ENCODE data around the gene C1QTNF12. TPM values are rescaled to one million over a fixed set of nuclear protein-coding genes. Genes with fewer than 3 reads are reported as not detected.

C1QTNF12 gene
- total RNA-seq, 3 donors from 2014 or later: 21.5 to 54.0 (median 36.5) TPM

DNA sequence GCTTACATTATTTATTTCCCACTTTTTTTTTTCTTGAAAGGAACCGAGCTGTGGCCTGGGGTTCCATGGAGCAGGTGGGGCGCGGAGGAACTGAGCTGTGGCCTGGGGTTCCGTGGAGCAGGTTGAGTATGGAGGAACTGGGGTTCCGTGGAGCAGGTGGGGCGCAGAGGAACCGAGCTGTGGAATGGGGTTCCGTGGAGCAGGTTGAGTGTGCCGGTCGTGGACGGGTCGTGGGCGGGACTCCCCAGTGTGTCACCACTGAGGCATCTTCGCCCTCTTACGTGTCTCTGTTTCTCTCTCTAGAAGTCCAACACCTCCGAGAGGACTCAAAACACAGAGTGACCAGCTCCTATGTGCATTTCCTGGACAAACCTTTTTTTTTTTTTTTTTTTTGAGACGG lies 32.5 kb upstream of the C1QTNF12 start:
- Histone ChIP-seq H3K4me3 (no peak overlapping the region), H3K4me1 (ENCODE audit: low read depth) (peaks cover 12% of the 10 kb centered on the region), H3K9me3 (no peaks in the 10 kb centered on the region), H3K36me3 (ENCODE audit: low read depth) (no peaks in the 10 kb centered on the region)
- no peak for DNase-seq
- TF ChIP-seq, protein P1, sequence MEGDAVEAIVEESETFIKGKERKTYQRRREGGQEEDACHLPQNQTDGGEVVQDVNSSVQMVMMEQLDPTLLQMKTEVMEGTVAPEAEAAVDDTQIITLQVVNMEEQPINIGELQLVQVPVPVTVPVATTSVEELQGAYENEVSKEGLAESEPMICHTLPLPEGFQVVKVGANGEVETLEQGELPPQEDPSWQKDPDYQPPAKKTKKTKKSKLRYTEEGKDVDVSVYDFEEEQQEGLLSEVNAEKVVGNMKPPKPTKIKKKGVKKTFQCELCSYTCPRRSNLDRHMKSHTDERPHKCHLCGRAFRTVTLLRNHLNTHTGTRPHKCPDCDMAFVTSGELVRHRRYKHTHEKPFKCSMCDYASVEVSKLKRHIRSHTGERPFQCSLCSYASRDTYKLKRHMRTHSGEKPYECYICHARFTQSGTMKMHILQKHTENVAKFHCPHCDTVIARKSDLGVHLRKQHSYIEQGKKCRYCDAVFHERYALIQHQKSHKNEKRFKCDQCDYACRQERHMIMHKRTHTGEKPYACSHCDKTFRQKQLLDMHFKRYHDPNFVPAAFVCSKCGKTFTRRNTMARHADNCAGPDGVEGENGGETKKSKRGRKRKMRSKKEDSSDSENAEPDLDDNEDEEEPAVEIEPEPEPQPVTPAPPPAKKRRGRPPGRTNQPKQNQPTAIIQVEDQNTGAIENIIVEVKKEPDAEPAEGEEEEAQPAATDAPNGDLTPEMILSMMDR (IDR thresholded peaks at IDR 0.05): no peak
- intact Hi-C loops (cut with DNase I, micrococcal nuclease): no loop called here
- no peak for ATAC-seq

DNA sequence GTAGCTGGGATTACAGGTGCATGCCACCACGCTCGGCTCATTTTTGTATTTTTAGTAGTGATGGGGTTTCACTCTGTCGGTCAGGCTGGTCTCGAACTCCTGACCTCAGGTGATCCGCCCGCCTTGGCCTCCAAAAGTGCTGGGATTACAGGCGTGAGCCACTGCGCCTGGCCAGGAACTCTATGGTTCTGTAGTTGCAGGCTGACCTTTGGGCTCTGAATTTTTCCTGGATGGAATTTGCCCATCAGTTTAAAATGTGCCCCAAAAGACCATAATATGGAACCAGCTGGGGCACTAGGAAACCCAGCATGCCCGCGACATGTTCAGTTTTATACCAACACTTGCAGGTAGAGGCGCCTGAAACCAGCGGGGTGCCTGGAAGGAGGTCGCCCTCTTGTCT lies 32.1 kb upstream of the C1QTNF12 start:
- no peak for DNase-seq
- no peak overlapping the region for H3K4me3 ChIP-seq
- no peaks in the 10 kb centered on the region for H3K36me3 ChIP-seq (ENCODE audit: low read depth)
- H3K9me3 ChIP-seq: no peaks in the 10 kb centered on the region
- intact Hi-C loops (cut with DNase I, micrococcal nuclease): no loop called here
- H3K4me1 ChIP-seq (ENCODE audit: low read depth): peaks cover 12% of the 10 kb centered on the region
- TF ChIP-seq, protein P1 (IDR thresholded peaks at IDR 0.05): no peak
- ATAC-seq: no peak

- no peak overlapping the region for H3K4me3 ChIP-seq
Observed at GRCh38 chr1:1275836-1276235, 29.3 kb upstream of the C1QTNF12 start.

GRCh38 chr1:1274931-1275431 lies 28.5 kb upstream of the C1QTNF12 start:
- Histone ChIP-seq H3K4me1 (ENCODE audit: low read depth) (peaks cover 23% of the 10 kb centered on the region), H3K36me3 (ENCODE audit: low read depth) (no peaks in the 10 kb centered on the region), H3K9me3 (no peaks in the 10 kb centered on the region), H3K4me3 (no peak overlapping the region)
- DNase-seq (peak in 1 of 3 donors; percentile 53), ATAC-seq (no peak)
- intact Hi-C loops (cut with DNase I, micrococcal nuclease): no loop called here
- TF ChIP-seq, protein P1 (IDR thresholded peaks at IDR 0.05): no peak

More at GRCh38 chr1:1275836-1276235, 29.3 kb upstream of the C1QTNF12 start:
- no peak for DNase-seq
- no peak for ATAC-seq
- Histone ChIP-seq H3K4me1 (ENCODE audit: low read depth) (peaks cover 19% of the 10 kb centered on the region), H3K9me3 (no peaks in the 10 kb centered on the region), H3K36me3 (ENCODE audit: low read depth) (no peaks in the 10 kb centered on the region)
- intact Hi-C loops (cut with DNase I, micrococcal nuclease): no loop called here
- TF ChIP-seq, protein P1 (IDR thresholded peaks at IDR 0.05): no peak

- intact Hi-C loops (cut with DNase I, micrococcal nuclease): no loop called here
- H3K4me3 ChIP-seq: peak overlapping the region; percentile 94
- DNase-seq (peak in 1 of 3 donors; percentile 74), ATAC-seq (no peak)
- no peaks in the 10 kb centered on the region for H3K36me3 ChIP-seq (ENCODE audit: low read depth)
- peaks cover 23% of the 10 kb centered on the region for H3K4me1 ChIP-seq (ENCODE audit: low read depth)
- no peaks in the 10 kb centered on the region for H3K9me3 ChIP-seq
- TF ChIP-seq, protein P1 (IDR thresholded peaks at IDR 0.05): no peak
Observed at GRCh38 chr1:1274299-1274930, 27.9 kb upstream of the C1QTNF12 start.

All from mucosa of descending colon (tissue), 3 donors.